HG02763 (cell line): ENCODE results near the gene WFDC5.

ENCODE experiments used
- ATAC-seq: cut with Tn5 transposase; IDR thresholded peaks from one replicate; pipeline ENCODE4 v1.9.1; 2021; ENCODE audit warnings: mild to moderate bottlenecking, moderate library complexity; ENCODE audit not compliant: unreplicated experiment

The WFDC5 gene

GRCh38 chr20:45115829-45116228, 855 bp upstream of the WFDC5 start:
- ATAC-seq = no peak

- ATAC-seq = no peak
Measured at GRCh38 chr20:45115386-45115774, 406 bp upstream of the WFDC5 start.

GRCh38 chr20:45113865-45114264, 1.1 kb downstream of the WFDC5 start:
- ATAC-seq = no peak

GRCh38 chr20:45112754-45113153, 2.2 kb downstream of the WFDC5 start:
- ATAC-seq = no peak

- ATAC-seq = no peak
Measured at GRCh38 chr20:45111799-45112471, 3.0 kb downstream of the WFDC5 start.

- ATAC-seq = no peak
Measured at GRCh38 chr20:45111285-45111684, 3.7 kb downstream of the WFDC5 start.

GRCh38 chr20:45110301-45110700, 4.7 kb downstream of the WFDC5 start:
- ATAC-seq = no peak

GRCh38 chr20:45109634-45110033, 5.3 kb downstream of the WFDC5 start:
- ATAC-seq = no peak

GRCh38 chr20:45105317-45105716, 9.7 kb downstream of the WFDC5 start:
- ATAC-seq = no peak

- no peak for ATAC-seq
Measured at GRCh38 chr20:45104786-45105185, 10.2 kb downstream of the WFDC5 start.

- no peak for ATAC-seq
Measured at GRCh38 chr20:45103072-45103471, 11.9 kb downstream of the WFDC5 start.

GRCh38 chr20:45101333-45101850, 13.6 kb downstream of the WFDC5 start:
- no peak for ATAC-seq

- ATAC-seq = no peak
Measured at GRCh38 chr20:45100563-45101245, 14.3 kb downstream of the WFDC5 start, which contains the start of gene KCNS1. Gene KCNS1 (minus strand): TSS chr20:45101127. CDS start chr20:45099236, 1,891 bp downstream.

GRCh38 chr20:45098103-45098773, 16.7 kb downstream of the WFDC5 start:
- no peak for ATAC-seq

- ATAC-seq = no peak
Measured at GRCh38 chr20:45097485-45098102, 17.4 kb downstream of the WFDC5 start.

GRCh38 chr20:45096781-45097180, 18.2 kb downstream of the WFDC5 start:
- no peak for ATAC-seq

GRCh38 chr20:45095805-45096238, 19.2 kb downstream of the WFDC5 start:
- no peak for ATAC-seq

- ATAC-seq = no peak
Measured at GRCh38 chr20:45094864-45095574, 20.0 kb downstream of the WFDC5 start.

GRCh38 chr20:45094201-45094600, 20.8 kb downstream of the WFDC5 start:
- no peak for ATAC-seq

GRCh38 chr20:45092898-45093297, 22.1 kb downstream of the WFDC5 start:
- ATAC-seq = no peak

GRCh38 chr20:45091366-45091765, 23.6 kb downstream of the WFDC5 start:
- ATAC-seq = no peak
